ENCODE measurements around the gene STAP2.

STAP2 gene

GRCh38 chr19:4374498-4375163 is 36.0 kb upstream of the STAP2 start:
- DNase-seq (ENCODE audit: low read depth), result peak; percentile 96
- H3K4me3 ChIP-seq (ENCODE audit: control insufficient read depth, low read depth, low read length), result no peak overlapping the region
- no peak for TF ChIP-seq CTCF (conservative IDR thresholded peaks at IDR 0.05; ENCODE audit: control insufficient read depth, insufficient read depth, low read depth, low read length)

- no peak for TF ChIP-seq CTCF (conservative IDR thresholded peaks at IDR 0.05; ENCODE audit: control insufficient read depth, insufficient read depth, low read depth, low read length)
- H3K4me3 ChIP-seq (ENCODE audit: control insufficient read depth, low read depth, low read length), result no peak overlapping the region
- DNase-seq (ENCODE audit: low read depth), result peak; percentile 50
These were observed 35.2 kb upstream of the STAP2 start for GRCh38 chr19:4373601-4374497.

GRCh38 chr19:4373013-4373367 is 34.4 kb upstream of the STAP2 start:
- no peak for DNase-seq (ENCODE audit: low read depth)
- TF ChIP-seq CTCF (conservative IDR thresholded peaks at IDR 0.05; ENCODE audit: control insufficient read depth, insufficient read depth, low read depth, low read length), result no peak
- no peak overlapping the region for H3K4me3 ChIP-seq (ENCODE audit: control insufficient read depth, low read depth, low read length)

- no peak overlapping the region for H3K4me3 ChIP-seq (ENCODE audit: control insufficient read depth, low read depth, low read length)
- no peak for DNase-seq (ENCODE audit: low read depth)
- TF ChIP-seq CTCF (conservative IDR thresholded peaks at IDR 0.05; ENCODE audit: control insufficient read depth, insufficient read depth, low read depth, low read length), result no peak
These were observed 33.8 kb upstream of the STAP2 start for GRCh38 chr19:4372165-4373012.

- no peak overlapping the region for H3K4me3 ChIP-seq (ENCODE audit: control insufficient read depth, low read depth, low read length)
- no peak for TF ChIP-seq CTCF (conservative IDR thresholded peaks at IDR 0.05; ENCODE audit: control insufficient read depth, insufficient read depth, low read depth, low read length)
- DNase-seq (ENCODE audit: low read depth), result no peak
These were observed 32.9 kb upstream of the STAP2 start for GRCh38 chr19:4371247-4372164.
